ENCODE measurements around the gene NFIC.
A peak's percentile ranks its signal among the peaks of the same experiment; 100 is the strongest.
"Not testable (repeated sequence)": the region's sequence is repeated elsewhere in the genome, so short reads cannot be mapped to it uniquely, and the experiment has no call there.

The NFIC gene

DNA sequence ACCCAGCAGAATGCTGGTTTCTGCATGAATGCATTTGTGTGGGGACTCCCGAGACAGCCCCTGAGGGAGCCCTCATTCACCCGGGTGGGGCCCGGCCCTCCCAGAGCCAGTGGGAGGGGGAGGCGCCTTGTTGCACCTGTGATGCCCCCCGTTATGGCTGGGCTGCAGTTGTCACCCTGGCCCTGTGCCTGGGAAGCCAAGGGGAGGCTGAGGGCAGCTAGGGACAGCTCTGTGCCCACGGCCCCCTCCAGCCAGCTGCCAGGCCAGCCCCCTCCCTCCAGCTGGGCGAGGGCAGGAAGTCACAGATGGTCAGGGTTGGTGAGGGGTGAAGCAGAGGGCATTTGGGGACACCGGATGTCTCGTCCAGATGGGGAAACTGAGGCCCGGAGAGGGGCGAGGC lies 26.1 kb downstream of the NFIC start:
- Histone ChIP-seq H3K4me3 (ENCODE audit: low read length) (no peak overlapping the region), H3K4me1 (ENCODE audit: insufficient read depth, low read length) (no peaks in the 10 kb centered on the region), H3K27ac (ENCODE audit: low read depth, low read length) (no peak overlapping the region), H3K27me3 (ENCODE audit: insufficient read depth, low read length) (no peaks in the 10 kb centered on the region; the same call in 1 of the 2 replicates), H3K36me3 (ENCODE audit: insufficient read depth, low read length) (no peaks in the 10 kb centered on the region), H3K9me3 (ENCODE audit: insufficient read depth, low read depth, low read length) (no peaks in the 10 kb centered on the region), H3K9ac (ENCODE audit: low read depth, low read length) (no peak overlapping the region)
- WGBS: 85% methylated on average over 11 of the region's 11 CpGs

DNA sequence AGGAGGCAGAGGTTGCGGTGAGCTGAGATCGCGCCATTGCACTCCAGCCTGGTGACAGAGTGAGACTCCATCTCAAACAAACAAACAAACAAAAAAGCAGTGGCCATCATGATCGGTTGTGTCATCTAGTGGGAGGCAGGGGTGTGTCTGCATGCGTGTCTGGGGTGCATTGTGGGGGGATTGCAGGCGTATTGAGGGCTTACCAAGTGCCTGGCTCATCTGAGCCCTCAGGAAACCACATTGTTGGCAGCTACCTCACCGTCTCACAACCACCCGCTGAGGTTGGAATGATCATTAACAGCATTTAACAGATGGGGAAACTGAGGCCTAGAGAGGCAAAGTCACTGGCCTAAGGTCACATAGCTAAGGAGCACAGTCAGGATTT lies 30.5 kb downstream of the NFIC start:
- no peak overlapping the region for H3K9ac ChIP-seq (ENCODE audit: low read depth, low read length)
- H3K9me3 ChIP-seq (ENCODE audit: insufficient read depth, low read depth, low read length): no peaks in the 10 kb centered on the region
- H3K27ac ChIP-seq (ENCODE audit: low read depth, low read length): no peak overlapping the region
- H3K27me3 ChIP-seq (ENCODE audit: insufficient read depth, low read length): peaks cover 14% of the 10 kb centered on the region
- no peak overlapping the region for H3K4me3 ChIP-seq (ENCODE audit: low read length)
- H3K36me3 ChIP-seq (ENCODE audit: insufficient read depth, low read length): no peaks in the 10 kb centered on the region
- H3K4me1 ChIP-seq (ENCODE audit: insufficient read depth, low read length): no peaks in the 10 kb centered on the region
- WGBS: 76% methylated on average over 8 of the region's 8 CpGs

DNA sequence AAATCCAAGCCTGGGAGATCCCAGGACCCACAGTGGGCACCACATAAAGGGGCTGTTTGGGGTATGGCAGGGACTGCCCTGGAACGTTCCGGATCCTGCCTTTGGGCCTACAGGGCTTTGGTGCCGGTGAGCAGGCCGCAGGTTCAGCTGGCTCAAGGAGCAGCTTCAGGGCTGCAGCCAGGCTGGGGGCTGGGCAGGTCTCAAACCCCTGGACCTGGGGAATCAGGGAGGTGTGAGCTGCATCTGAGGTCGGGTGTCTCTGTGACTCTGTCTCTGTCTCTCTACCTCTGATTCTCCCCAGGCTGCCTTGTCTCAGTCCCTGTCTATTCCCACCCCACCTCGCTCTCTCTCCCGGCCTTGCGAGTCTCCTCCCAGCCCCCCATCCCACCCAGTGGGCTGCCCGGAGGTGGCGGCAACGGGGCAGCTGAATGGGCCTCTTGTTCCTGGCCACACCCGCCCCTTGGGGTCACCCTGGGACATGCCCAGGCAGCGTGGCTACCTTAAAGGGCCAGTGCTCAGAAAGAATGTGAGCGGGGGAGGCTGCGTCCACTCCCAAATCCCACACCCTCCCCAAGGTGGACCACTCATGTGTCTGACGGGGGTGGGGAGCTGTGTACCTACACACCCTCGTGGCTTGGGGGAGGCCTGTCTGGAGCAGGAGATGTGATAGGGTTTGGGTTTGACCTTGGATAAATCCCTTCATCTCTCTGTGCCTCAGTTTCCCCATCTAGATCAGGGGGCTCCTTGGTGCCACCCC lies 31.1 kb downstream of the NFIC start:
- Histone ChIP-seq H3K27me3 (ENCODE audit: insufficient read depth, low read length) (peaks cover 14% of the 10 kb centered on the region), H3K36me3 (ENCODE audit: insufficient read depth, low read length) (no peaks in the 10 kb centered on the region), H3K4me1 (ENCODE audit: insufficient read depth, low read length) (no peaks in the 10 kb centered on the region), H3K27ac (ENCODE audit: low read depth, low read length) (no peak overlapping the region), H3K9me3 (ENCODE audit: insufficient read depth, low read depth, low read length) (no peaks in the 10 kb centered on the region), H3K9ac (ENCODE audit: low read depth, low read length) (no peak overlapping the region), H3K4me3 (ENCODE audit: low read length) (no peak overlapping the region)
- 34% methylated on average over 15 of the region's 17 CpGs for WGBS

DNA sequence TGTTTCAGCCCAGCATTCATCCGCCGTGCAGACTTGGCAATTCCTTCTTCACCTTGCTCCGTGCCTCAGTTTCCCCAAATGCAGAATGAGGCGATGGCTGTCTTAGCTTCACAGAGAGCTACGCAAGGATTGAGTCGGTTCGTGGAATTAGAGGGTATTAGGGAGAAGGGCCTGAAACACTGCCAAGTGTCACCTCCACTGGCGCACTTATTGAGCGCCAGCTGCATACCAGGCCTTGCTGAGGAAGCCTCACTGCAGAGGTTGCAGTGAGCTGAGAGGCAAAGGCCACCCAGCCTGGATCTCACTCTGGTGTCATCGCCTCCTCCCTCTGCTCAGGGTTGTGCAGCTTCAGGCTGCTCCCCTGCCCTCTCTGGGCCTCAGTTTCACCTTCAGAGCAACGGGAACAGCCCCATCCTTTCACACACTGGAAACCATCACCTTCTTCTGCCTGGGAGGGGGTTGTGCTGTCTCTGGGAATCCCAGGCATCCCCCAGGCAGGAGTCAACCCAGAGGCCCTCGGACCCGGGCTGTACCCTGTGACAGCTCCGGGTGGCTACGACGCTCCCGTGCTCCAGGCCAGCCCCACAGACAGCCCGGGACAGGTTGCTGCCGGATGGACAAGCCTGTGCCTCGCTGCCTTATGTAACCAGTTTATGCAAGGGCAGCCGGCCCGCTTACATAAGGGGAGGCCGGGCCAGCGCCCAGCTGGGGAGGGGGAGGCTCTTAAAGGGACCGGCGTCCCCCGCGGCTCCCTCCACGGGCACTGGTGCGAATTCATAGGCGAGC lies 31.9 kb downstream of the NFIC start:
- Histone ChIP-seq H3K36me3 (ENCODE audit: insufficient read depth, low read length) (no peaks in the 10 kb centered on the region), H3K4me1 (ENCODE audit: insufficient read depth, low read length) (no peaks in the 10 kb centered on the region), H3K4me3 (ENCODE audit: low read length) (peak overlapping the region; percentile 26), H3K27ac (ENCODE audit: low read depth, low read length) (no peak overlapping the region), H3K9me3 (ENCODE audit: insufficient read depth, low read depth, low read length) (no peaks in the 10 kb centered on the region), H3K27me3 (ENCODE audit: insufficient read depth, low read length) (peaks cover 14% of the 10 kb centered on the region), H3K9ac (ENCODE audit: low read depth, low read length) (no peak overlapping the region)
- WGBS: 33% methylated on average over 31 of the region's 31 CpGs

DNA sequence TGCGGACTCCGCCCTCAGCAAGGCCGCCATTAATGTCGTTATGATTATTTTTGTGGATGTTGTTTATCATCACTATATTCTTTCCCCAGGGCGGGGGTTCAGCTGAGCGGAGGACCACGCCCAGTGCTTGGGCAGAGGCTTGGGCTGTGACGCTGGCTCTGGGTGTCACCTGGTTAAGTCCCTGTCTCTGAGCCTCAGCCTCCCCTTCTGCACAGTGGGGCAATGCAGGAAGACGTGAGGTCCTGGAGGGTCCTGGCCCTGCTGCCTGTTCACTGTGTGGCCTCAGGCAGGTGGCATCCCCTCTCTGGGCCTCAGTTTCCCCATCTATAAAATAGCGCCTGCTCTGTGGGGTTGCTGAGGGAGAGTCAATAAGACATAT lies 32.5 kb downstream of the NFIC start:
- Histone ChIP-seq H3K27ac (ENCODE audit: low read depth, low read length) (no peak overlapping the region), H3K4me1 (ENCODE audit: insufficient read depth, low read length) (no peaks in the 10 kb centered on the region), H3K9ac (ENCODE audit: low read depth, low read length) (no peak overlapping the region), H3K4me3 (ENCODE audit: low read length) (peak overlapping the region; percentile 26), H3K27me3 (ENCODE audit: insufficient read depth, low read length) (peaks cover 14% of the 10 kb centered on the region), H3K36me3 (ENCODE audit: insufficient read depth, low read length) (no peaks in the 10 kb centered on the region), H3K9me3 (ENCODE audit: insufficient read depth, low read depth, low read length) (no peaks in the 10 kb centered on the region)
- 49% methylated on average over 8 of the region's 10 CpGs for WGBS

DNA sequence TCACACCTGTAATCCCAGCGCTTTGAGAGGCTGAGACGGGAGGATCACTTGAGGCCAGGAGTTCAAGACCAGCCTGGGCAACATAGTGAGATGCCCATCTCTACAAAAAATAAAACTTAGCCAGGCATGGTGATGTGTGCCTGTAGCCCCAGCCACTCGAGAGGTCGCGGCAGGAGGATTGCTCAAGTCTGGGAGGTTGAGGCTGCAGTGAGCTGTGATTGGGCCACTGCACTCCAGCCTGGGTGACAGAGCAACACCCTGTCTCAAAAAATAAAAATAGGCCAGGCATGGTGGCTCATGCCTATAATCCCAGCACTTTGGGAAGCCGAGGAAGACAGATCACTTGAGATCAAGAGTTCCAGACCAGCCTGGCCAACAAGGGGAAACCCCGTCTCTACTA lies 32.9 kb downstream of the NFIC start:
- WGBS: 87% methylated on average over 6 of the region's 7 CpGs
- not testable (repeated sequence) for H3K9ac ChIP-seq (ENCODE audit: low read depth, low read length); H3K4me1 ChIP-seq (ENCODE audit: insufficient read depth, low read length); H3K36me3 ChIP-seq (ENCODE audit: insufficient read depth, low read length); H3K4me3 ChIP-seq (ENCODE audit: low read length); H3K27ac ChIP-seq (ENCODE audit: low read depth, low read length); H3K9me3 ChIP-seq (ENCODE audit: insufficient read depth, low read depth, low read length)
- peaks cover 14% of the 10 kb centered on the region for H3K27me3 ChIP-seq (ENCODE audit: insufficient read depth, low read length)

DNA sequence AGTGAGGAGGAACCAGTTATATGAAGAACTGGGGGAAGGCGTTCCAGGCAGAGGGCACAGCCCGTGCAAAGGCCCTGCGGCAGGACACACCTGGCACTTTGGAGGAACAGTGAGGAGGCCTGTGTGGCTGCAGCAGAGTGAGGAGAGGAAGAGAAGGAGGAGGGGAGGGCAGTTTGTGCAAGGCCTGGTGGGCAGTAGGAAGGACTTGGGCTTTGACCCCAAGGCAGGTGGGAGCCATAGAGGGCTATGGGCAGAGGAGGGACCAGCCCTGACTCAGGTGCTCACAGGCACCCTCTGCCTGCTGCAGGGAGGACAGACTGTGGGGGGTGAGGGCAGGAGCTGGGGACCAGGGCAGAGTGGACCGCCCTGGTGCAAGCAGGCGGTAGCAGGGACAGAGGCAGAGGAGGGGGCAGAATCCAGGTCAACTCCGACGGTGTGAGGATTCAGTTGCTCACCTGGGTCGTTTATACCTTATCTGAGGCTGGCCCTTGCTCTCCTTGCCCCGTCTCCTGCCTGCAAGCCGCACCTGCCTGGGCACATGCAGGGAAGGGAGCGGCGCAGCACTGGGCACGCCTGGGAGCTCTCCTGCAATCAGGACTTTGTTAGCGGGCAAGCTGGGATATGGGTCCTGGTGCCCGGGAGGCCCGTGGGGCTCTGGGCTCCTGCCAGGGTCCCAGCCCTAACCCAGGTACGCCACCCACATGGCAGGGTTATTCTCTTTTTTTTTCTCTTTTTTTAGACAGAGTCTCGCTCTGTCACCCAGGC lies 34.8 kb downstream of the NFIC start:
- H3K36me3 ChIP-seq (ENCODE audit: insufficient read depth, low read length): no peaks in the 10 kb centered on the region
- WGBS: 92% methylated on average over 18 of the region's 18 CpGs
- H3K4me3 ChIP-seq (ENCODE audit: low read length): no peak overlapping the region
- no peak overlapping the region for H3K9ac ChIP-seq (ENCODE audit: low read depth, low read length)
- H3K4me1 ChIP-seq (ENCODE audit: insufficient read depth, low read length): no peaks in the 10 kb centered on the region
- H3K27me3 ChIP-seq (ENCODE audit: insufficient read depth, low read length): peaks cover 14% of the 10 kb centered on the region
- H3K9me3 ChIP-seq (ENCODE audit: insufficient read depth, low read depth, low read length): no peaks in the 10 kb centered on the region
- H3K27ac ChIP-seq (ENCODE audit: low read depth, low read length): no peak overlapping the region

DNA sequence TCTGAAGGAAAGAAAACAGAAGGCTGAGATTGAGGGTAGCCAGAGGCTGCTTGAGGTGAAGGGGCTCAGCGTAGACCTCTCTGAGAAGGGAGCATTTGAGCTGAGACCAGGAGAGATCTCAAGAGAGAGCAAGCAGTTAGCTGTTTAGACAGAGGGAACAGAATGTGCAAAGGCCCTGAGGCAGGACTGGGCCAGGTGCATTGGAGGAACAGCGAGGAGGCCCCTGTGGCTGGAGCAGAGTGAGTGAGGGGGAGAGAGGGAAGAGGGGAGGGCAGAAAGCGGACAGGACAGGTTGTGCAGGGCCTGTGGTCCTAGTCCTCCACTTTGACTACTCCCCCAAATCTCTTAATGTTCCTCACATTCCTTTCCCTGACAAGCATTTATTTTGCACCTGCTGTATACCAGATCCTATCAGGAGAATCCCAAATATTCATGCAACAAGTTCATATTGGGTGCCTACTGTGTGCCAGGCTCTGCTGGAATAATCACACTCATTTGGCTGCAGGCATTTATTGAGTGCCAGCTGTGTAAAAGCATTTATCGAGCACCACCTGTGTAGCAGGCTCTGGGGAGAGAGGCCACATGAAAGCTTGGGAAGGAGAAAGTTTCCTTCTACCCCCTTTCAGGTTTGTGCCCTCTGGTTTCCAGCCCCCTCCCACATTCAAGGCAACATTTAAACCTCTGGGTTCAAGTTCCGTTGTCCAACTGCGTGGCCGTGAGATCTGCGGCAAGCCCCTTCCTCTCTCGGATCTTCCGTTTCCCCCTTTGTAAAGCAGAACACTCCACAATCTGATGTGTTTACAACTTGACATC lies 36.5 kb downstream of the NFIC start:
- Histone ChIP-seq H3K36me3 (ENCODE audit: insufficient read depth, low read length) (no peaks in the 10 kb centered on the region), H3K9ac (ENCODE audit: low read depth, low read length) (no peak overlapping the region), H3K27me3 (ENCODE audit: insufficient read depth, low read length) (peaks cover 11% of the 10 kb centered on the region), H3K9me3 (ENCODE audit: insufficient read depth, low read depth, low read length) (no peaks in the 10 kb centered on the region), H3K27ac (ENCODE audit: low read depth, low read length) (no peak overlapping the region), H3K4me1 (ENCODE audit: insufficient read depth, low read length) (0 out of 2 replicates have a peak, but pooled peaks cover 3% of the 10 kb centered on the region), H3K4me3 (ENCODE audit: low read length) (no peak overlapping the region)
- 85% methylated on average over 10 of the region's 10 CpGs for WGBS

DNA sequence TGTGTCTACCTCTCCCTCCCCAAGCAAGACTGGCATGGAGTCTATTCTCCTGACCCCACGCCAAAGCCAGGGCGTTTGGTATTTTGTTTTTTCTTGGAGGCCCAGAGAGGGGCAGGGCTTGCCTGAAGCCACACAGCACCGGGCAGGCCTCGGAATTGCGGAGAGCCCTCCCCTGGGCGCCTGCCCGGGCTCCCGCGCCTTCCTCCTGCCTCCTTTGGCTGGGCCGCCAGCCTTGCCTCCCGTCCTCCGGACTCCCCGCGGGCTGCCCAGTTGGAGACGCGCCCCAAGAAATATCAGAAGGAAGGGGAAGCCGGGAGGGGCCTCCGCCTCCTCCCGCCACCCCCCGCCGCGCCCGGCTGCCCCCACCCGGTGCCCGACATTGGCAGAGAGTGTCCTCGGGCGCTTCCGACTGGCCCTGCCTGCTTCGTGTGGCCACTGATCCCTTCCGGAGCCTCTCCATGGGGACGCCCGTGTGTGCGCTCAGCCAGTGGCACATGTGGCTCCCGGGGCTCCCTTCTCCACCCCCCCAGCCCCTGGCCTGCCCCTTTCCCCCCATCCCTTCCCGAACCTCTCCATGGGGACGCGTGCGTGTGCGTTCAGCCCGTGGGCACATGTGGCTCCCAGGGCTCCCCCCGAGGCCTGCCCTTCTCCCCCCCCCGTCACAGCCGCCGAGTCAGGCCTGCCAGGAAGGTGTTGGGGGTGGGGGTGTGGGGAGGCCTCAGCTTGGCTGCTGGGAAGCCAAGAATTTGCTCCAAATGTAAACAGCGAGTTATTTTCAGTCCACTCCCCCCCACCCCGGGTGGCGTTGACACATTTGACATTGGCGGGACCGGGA lies 37.3 kb downstream of the NFIC start:
- 0 out of 2 replicates have a peak, but pooled peaks cover 3% of the 10 kb centered on the region for H3K4me1 ChIP-seq (ENCODE audit: insufficient read depth, low read length)
- H3K4me3 ChIP-seq (ENCODE audit: low read length): no peak overlapping the region
- H3K9me3 ChIP-seq (ENCODE audit: insufficient read depth, low read depth, low read length): no peaks in the 10 kb centered on the region
- no peak overlapping the region for H3K27ac ChIP-seq (ENCODE audit: low read depth, low read length)
- H3K36me3 ChIP-seq (ENCODE audit: insufficient read depth, low read length): no peaks in the 10 kb centered on the region
- 89% methylated on average over 46 of the region's 49 CpGs for WGBS
- H3K27me3 ChIP-seq (ENCODE audit: insufficient read depth, low read length): peaks cover 4% of the 10 kb centered on the region
- H3K9ac ChIP-seq (ENCODE audit: low read depth, low read length): no peak overlapping the region
